ENCODE measurements around the gene CDK8.
"Not testable (repeated sequence)": the region's sequence is repeated elsewhere in the genome, so short reads cannot be mapped to it uniquely, and the experiment has no call there.

Gene CDK8

DNA sequence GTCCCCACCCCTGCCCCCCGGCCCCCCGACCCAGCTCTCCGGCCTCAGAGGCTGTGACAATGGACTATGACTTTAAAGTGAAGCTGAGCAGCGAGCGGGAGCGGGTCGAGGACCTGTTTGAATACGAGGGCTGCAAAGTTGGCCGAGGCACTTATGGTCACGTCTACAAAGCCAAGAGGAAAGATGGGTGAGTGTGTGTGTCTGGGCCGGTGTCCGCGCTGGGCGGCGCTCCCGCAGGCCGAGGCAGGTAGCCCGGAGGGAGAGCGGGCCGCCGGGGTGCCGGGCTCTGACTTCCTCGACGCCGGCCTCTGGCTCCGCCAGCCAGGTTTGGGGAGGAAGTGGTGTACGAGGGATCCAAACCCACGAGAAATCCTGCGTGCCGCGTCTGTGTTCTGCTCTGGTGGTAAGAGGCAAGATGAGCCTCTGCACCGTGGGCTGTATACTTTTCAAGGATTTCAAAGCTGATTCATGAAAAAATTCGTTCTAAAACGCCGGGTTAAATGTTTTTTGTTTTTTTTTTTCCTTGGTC, 718 bp downstream of the CDK8 start:
- no peak for DNase-seq

DNA sequence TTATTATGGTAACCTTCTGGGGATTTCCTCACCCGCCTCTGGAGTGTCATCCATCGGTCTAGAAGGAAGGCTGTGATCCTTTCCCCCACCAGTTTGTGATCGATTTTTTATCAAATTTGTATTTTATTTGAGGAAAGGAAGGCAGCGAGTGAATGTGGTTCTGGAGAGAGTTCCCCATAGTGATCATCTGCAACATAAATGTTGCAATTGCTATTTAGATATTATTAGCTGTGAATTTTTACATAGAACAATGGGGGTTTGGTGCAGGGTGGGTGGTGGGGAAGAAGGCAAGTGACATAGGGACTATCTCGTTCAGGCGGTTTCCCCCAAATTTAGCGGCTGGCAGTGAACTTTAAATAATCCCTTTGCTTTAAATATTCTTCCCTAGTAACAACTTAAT, 1.2 kb downstream of the CDK8 start:
- no peak for DNase-seq

DNA sequence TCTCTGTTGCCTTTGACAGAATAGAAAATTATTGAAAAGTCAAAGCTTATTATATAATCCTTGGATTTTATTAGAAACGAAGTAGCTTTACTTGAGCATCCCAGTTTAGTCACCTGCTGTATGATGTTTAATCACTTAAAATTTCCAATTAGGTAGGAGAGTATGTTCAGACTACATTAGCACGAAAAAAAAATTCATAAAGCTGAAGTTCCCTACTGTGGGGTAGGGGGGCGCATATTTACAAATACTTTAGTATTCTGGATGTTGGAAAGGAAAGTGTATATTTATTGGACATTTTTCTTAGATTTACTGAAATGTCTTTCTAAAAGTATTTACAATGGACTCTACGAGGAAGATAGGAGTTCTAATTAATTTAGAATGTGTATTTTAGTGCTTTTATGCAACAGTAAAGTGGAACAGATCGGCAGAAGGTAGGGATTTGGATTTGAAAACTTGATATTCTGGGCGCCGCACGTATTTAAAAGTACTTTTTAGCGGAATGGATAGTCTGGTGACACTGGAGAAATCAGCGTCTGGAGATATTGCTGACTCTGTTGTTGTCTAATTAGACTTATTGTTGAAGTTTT, 1.9 kb downstream of the CDK8 start:
- DNase-seq: no peak

DNA sequence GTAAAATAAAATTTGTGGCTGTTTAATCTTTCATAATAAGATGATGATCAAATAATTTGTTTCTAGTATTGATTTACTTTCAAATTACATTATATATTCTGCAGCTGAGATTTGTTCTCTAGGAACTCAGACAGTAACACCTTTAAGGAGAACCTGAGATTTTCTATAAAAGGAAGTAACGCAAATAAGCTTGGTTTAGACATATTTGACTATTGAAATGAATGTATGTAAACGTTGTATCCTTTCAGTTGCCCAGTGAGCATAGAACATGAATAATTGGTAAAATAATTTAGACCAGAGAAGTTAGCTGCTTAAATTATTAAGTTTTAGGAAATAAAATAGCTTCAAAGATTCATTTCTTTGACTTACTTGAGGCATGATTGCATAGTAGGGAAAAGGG, 3.1 kb downstream of the CDK8 start:
- no peak for DNase-seq

DNA sequence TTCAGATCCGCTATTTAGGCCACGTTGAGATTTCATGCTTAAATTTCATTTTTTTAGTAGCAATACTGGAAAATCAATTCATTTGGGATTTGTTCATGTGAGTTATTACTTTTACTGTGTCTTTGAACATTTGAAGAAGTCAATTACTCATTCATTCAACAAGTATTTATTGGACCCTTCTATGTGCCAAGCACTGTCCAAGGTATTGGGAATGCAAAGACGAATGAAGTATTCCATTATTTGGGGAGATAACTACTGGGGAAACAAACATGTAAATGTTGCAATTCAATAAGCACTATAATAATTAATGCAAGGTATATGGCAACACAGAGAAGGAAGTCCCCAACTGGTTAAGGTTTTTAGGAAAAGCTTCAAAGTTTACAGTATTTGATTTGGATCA, 5.7 kb downstream of the CDK8 start:
- DNase-seq: no peak

DNA sequence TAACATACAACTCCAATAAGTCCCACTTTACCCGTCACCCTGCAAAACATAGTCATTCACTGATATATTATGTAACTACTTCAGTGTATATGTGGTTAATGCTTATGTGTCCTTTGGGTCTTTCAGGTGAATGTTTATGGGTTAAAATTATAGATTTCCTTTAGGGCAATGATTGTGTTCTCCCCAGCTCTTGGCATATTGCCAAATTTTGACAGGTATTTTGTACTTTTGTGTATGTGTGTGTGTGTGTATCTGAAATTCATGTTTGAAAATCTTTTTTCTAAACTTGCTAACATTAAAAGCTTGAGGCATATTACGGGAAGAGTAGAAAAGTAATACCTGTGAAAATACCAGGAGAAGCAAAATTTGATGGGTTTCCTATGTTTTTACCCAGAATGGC, 8.2 kb downstream of the CDK8 start:
- no peak for DNase-seq

DNA sequence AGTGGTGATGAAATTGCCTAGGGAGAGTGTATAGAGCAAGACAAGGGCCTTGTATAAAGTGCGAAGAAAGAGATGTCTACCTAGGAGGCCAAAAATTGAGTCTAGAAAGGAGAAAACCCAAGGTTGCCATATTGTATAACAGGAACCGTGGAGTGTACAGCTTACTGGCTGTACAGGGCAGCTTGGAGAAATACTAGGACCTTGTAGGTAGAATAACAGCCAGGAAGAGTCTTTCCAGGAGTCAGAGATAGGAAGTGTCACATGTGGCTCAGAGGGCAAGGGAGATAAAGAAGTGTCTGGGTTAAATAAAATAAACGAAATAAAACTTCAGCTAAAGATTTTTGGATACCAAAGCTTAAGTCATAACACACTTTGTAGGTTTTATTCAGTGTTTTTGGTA, 12.4 kb downstream of the CDK8 start:
- no peak for DNase-seq

DNA sequence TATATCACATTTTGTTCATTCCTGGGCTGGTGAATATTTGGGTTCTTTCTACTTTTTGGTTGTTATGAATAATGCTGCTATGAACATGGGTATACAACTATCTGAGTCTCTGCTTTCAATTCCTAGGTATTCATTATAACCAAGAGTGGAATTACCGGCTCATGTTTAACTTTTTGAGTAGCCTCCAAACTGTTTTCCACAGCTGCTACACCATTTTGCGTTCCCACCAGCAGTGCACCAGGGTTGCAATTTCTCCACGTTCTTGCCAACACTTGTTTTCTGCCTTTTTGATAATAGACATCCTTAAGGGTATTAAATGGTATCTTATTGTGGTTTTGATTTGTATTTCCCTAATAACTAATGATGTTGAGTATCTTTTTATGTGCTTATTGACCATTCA, 16.8 kb downstream of the CDK8 start:
- no peak for DNase-seq

DNA sequence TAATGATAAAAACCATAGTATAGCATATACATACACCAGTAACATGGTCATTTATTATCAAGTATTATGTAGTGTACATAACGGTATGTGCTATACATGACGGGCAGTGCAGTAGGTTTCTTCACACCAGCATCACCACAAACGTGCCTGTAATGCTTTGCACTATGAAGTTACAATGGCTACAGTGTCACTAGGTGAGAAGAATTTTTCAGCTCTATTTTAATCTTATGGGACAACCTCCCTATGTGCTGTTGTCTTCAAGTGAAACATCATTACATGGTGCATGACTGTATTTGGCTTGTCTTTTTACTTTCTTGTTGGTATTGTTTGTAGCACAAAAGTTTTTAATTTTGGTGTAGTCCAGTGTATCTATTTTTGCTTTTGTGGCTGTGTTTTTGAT, 18.7 kb downstream of the CDK8 start:
- DNase-seq: no peak

DNA sequence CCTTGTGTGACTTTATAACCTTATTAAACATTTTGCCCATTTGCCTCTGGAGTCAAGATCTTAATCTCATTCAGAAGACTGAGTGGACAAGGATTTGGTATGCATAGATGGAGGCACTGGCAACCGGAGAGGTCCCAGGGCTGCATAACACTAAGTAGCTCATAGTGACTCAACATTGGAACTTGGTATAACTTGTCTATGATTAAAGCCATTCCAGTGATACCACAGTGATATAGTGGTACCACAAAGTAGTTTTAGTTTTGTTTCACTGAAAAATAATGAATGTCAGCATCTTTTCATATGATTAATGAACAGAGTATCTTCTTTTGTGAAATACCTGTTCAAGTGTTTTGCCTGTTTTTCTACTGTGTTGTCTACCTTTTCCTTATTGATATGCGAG, 26.4 kb downstream of the CDK8 start:
- no peak for DNase-seq

DNA sequence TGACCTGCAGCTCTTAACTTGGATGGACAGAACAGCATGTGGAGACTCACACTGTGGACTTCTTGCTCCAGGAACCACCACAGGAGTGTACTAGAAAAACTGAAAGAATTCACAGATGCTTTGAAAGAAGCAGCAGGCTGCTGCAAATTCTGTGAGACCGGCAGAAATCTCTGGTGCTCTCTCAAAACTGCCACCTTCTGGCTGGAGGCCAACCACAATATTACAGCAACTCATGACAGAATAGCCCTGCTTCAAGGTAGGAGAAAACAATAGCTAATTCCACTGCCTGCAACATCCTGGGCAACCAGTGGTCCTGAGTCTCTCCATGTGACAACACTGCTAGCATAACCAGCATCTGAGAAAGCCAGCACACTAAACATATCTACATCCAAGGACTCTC, 26.9 kb downstream of the CDK8 start:
- DNase-seq: no peak

DNA sequence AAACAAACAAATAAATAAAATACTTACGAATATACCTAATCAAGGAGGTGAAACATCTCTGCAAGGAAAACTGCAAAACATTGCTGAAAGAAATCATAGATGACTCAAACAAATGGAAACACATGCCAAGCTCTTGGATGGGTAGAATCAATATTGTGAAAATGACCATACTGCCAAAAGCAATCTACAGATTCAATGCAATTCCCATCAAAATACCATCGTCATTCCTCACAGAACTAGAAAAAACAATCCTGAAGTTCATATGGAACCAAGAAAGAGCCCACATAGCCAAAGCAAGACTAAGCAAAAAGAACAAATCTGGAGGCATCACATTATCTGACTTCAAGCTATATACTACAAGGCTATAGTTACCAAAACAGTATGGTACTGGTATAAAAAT, 32.0 kb downstream of the CDK8 start:
- not testable (repeated sequence) for DNase-seq

DNA sequence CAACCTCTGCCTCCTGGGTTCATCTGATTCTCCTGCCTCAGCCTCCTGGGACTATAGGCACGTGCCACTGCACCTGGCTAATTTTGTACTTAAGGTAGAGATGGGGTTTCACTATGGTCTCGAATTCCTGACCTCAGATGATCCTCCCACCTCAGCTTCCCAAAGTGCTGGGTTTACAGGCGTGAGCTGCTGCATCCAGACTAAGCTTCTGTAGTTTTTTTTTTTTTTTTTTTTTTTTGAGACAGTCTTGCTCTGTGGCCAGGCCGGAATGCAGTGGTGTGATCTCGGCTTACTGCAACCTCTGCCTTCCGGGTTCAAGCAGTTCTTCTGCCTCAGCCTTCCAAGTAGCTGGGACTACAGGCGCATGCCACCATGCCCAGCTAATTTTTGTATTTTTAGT, 34.9 kb downstream of the CDK8 start:
- DNase-seq: not testable (repeated sequence)

DNA sequence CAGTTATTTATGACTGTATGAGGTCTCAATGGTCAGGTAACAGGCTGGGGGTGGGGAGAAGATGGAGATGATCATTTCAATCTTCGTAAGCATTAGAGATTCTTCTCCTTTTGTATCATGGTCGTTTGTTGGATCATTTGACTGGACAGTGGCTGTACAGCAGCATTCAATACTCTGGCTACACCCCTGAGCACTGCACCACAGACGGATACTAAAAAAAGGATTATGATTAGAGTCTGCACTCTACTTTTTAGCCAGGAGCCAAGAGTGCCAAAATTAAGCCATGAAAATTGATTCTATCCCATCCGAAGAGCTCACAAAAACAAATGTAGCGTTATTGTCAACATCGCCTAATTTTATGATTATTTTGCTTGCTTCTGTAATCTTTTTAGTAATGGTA, 41.9 kb downstream of the CDK8 start:
- DNase-seq: no peak

DNA sequence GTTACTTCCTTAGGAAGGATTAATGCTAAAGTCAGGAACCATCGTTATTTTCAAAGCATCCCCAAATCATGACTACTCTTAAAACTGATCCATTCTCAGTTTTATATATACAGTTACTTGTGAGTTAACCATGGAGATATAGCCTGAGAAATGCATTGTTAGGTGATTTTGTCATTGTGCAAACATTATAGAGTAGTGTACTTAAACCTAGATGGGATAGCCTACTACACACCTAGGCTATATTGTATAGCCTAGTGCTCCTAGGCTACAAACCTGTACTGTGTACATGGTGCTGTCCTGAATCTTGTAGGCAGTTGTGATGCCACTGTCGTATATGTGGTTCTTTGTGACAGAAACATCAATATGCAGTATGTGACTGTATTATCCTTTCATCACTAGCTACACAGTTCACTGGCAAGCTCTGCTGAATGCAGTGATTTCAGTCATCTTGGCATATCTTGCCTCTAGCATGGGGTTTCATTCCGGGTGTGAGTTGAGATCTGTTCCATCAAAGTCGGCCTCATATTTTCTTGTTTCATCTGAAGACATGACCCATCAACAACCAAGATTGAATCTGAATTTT, 45.3 kb downstream of the CDK8 start:
- DNase-seq: no peak

DNA sequence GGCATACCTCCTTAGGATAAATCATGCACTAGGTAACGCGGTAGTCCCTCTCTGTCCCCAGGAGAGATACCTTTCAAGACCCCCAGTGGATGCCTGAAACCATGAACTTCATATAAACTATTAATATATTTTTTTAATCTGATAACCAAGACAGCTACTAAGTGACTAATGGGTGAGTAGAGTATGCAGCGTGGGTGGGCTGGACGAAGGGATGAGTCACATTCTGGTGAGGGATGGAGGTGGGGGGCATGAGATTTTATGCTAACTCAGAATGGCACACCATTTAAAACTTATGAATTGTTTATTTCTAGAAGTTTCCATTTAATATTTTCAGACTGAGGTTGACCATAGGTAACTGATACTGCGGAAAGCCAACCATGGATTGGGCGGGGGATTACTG, 46.2 kb downstream of the CDK8 start:
- DNase-seq: no peak

DNA sequence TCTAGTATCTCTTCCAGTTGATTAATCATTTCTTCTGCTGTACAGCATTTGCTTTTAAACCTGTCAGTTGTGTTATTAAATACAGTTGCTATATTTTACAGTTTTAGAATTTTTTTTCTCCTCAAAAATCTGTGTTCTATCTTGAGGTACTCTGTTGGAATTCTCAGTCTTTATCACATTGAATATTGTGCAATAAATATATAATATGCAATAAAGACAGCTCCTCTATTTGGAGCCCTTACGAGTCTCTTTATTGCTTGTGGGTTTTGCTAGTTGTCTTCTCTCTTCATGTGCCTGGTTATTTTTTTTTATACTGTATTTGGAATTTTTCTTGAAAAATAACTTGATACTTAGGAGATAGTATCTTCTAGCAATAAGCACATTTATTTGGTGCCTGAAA, 51.7 kb downstream of the CDK8 start:
- DNase-seq: no peak

DNA sequence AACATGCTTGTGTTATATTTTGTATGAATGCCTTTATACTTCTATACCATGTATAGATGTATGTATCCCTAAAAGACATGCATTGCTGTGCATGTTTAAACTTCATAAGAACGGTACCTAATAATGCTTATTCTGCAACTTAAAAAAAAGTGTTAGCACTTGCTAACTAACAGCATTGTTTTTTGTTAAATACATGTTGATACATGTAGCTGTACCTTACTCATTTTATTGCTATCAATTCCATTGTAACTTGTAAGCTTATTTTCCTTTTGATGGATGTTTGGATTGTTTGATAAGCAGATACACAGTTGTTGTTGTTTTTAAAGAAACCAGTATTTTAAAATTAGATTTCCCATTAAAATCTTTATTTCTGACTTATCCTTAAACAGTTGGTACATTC, 53.8 kb downstream of the CDK8 start:
- no peak for DNase-seq

DNA sequence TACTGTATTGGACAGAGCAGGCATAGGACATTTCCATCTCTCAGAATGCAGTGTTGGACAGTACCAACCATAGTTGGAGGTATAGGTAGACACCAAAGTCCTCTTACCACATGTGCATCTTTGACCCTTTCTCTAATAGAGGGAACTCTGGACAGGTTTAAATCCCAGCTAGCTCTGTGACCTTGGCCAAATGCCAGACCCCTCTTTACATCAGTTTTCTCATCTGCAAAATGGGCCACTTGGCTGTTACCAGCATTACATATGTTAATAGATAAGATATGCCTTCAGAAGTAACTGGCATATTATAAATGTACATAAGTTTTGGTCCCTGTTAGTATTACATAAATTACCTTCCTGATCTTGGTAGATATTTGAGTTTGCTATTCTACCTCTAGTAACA, 54.3 kb downstream of the CDK8 start:
- no peak for DNase-seq

DNA sequence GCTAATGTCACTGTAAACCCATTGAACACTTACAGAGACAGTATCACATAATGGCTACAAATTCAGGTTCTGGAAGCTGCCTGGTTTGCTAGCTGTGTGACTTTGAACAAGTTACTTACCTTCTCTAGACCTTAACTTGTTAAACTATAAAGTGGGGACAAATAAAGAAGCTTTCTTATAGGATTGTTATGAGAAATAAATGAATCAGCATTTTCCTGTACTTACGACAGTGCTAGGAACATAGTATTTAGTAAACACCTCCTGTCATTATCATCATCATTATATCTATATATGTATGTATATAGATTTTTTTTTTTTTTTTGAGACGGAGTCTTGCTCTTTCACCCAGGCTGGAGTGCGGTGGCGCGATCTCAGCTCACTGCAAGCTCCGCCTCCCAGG, 54.9 kb downstream of the CDK8 start:
- DNase-seq: no peak

DNA sequence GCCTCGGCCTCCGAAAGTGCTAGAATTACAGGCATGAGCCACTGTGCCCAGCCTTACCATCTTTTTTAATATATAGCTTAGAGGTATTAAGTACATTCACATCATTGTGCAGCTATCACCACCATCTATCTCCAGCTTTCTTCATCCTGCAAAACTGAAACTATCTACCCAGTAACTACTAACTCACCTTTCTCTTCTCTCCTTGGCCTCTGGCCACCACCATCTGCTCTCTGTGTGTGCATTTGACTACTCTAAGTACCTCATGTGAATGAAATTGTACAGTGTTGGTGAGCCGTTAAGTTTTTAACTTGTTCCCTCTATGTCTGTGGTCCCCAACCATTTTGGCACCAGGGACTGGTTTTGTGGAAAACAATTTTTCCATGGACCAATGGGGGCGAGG, 56.1 kb downstream of the CDK8 start:
- DNase-seq: no peak

DNA sequence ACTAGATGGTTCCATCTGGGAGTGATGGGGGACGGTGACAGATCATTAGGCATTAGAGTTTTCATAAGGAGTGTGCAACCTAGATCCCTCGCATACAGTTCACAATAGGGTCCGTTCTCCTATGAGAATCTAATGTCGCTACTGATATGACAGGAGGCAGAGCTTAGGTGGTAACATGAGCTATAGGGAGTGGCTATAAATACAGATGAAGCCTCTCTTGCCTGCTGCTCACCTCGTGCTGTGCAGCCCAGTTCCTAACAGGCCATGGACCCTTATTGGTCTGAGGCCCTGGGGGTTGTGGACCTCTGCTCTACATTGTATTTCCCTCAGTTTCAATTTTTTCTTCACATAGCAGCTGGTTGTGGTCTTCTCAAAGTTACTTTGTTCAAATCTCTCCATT, 56.5 kb downstream of the CDK8 start:
- no peak for DNase-seq

DNA sequence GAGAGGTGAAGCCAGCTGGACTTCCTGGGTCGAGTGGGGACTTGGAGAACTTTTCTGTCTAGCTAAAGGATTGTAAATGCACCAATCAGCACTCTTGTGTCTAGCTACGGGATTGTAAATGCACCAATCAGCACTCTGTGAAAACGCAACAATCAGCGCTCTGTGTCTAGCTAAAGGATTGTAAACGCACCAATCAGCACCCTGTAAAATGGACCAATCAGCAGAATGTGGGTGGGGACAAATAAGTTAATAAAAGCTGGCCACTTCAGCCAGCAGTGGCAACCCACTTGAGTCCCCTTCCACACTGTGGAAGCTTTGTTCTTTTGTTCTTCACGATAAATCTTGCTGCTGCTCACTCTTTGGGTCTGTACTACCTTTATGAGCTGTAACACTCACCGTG, 58.1 kb downstream of the CDK8 start:
- DNase-seq: not testable (repeated sequence)

DNA sequence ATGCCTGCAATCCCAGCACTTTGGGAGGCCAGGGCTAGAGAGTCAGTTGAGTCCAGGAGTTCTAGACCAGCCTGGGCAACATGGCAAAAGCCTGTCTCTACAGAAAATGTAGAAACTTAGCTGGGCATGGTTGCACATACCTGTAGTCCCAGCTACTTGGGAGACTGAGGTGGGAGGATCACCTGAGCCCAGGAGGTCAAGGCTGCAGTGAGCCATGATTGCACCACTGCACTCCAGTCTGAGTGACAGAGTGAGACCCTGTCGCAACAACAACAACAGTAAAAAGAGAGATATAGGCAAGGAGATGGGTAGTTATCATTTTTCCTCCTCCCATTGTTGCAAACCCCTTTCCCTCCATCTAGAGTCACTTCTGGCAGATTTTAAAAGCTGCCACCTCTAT, 62.2 kb downstream of the CDK8 start:
- not testable (repeated sequence) for DNase-seq

DNA sequence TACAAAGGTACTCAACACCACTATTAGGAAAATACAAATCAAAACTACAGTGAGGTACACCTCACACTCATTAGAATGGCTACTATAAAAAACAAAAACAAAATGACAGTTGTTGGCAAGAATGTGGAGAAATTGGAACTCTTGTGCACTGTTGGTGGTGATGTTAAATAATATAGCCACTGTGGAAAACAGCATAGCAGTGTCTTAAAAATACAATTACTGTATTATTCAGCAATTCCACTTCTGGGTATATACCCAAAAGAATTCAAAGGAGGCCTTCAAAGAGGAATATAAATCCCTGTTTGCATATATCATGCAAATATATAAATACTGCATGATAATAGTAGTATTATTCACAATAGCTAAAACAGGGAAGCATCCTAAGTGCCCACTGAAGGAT, 66.8 kb downstream of the CDK8 start:
- no peak for DNase-seq

All from SHP77 treated with DMSO at 0.1 percent for 48 hours (cell line).